ENCODE results near the gene GSTM3. TPM values are rescaled to one million over a fixed set of nuclear protein-coding genes. Genes with fewer than 3 reads are reported as not detected.

The GSTM3 gene
- total and polyA plus RNA-seq, 2 of the 13 experiments (the other 11 are each of a cell fraction or from before 2014, with no cell fraction given), result 127 to 142 TPM

- TF ChIP-seq, protein P1, sequence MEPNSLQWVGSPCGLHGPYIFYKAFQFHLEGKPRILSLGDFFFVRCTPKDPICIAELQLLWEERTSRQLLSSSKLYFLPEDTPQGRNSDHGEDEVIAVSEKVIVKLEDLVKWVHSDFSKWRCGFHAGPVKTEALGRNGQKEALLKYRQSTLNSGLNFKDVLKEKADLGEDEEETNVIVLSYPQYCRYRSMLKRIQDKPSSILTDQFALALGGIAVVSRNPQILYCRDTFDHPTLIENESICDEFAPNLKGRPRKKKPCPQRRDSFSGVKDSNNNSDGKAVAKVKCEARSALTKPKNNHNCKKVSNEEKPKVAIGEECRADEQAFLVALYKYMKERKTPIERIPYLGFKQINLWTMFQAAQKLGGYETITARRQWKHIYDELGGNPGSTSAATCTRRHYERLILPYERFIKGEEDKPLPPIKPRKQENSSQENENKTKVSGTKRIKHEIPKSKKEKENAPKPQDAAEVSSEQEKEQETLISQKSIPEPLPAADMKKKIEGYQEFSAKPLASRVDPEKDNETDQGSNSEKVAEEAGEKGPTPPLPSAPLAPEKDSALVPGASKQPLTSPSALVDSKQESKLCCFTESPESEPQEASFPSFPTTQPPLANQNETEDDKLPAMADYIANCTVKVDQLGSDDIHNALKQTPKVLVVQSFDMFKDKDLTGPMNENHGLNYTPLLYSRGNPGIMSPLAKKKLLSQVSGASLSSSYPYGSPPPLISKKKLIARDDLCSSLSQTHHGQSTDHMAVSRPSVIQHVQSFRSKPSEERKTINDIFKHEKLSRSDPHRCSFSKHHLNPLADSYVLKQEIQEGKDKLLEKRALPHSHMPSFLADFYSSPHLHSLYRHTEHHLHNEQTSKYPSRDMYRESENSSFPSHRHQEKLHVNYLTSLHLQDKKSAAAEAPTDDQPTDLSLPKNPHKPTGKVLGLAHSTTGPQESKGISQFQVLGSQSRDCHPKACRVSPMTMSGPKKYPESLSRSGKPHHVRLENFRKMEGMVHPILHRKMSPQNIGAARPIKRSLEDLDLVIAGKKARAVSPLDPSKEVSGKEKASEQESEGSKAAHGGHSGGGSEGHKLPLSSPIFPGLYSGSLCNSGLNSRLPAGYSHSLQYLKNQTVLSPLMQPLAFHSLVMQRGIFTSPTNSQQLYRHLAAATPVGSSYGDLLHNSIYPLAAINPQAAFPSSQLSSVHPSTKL (CRISPR knock-in tag; IDR thresholded peaks at IDR 0.05), result 0 out of 2 replicates have a peak, but pooled peaks have one; percentile 28
- TF ChIP-seq PHF20 (CRISPR knock-in tag; IDR thresholded peaks at IDR 0.05) (no peak), ZNF629 (CRISPR knock-in tag; conservative IDR thresholded peaks at IDR 0.05) (no peak), IRF2 (CRISPR knock-in tag; IDR thresholded peaks at IDR 0.05) (no peak), ZNF414 (CRISPR knock-in tag; IDR thresholded peaks at IDR 0.05) (no peak), ZNF33A (CRISPR knock-in tag; IDR thresholded peaks at IDR 0.05; ENCODE audit: borderline replicate concordance) (no peak), ZNF780A (CRISPR knock-in tag; IDR thresholded peaks at IDR 0.05) (no peak), ZNF644 (CRISPR knock-in tag; IDR thresholded peaks at IDR 0.05; ENCODE audit: low read depth) (no peak), DR1 (CRISPR knock-in tag; IDR thresholded peaks at IDR 0.05) (no peak), ZNF317 (CRISPR knock-in tag; IDR thresholded peaks at IDR 0.05) (no peak), PAXIP1 (CRISPR knock-in tag; conservative IDR thresholded peaks at IDR 0.05) (0 out of 2 replicates have a peak, but pooled peaks have one; percentile 21), KDM5A (IDR thresholded peaks at IDR 0.05; ENCODE audit: borderline replicate concordance, low read length) (no peak), YEATS4 (CRISPR knock-in tag; IDR thresholded peaks at IDR 0.05; ENCODE audit: borderline replicate concordance) (no peak), ZNF337 (CRISPR knock-in tag; IDR thresholded peaks at IDR 0.05; ENCODE audit: borderline replicate concordance, low read depth) (no peak), TAF15 (IDR thresholded peaks at IDR 0.05; ENCODE audit: low read depth, low read length, poor library complexity, severe bottlenecking) (no peak)
- TF ChIP-seq, protein P2, sequence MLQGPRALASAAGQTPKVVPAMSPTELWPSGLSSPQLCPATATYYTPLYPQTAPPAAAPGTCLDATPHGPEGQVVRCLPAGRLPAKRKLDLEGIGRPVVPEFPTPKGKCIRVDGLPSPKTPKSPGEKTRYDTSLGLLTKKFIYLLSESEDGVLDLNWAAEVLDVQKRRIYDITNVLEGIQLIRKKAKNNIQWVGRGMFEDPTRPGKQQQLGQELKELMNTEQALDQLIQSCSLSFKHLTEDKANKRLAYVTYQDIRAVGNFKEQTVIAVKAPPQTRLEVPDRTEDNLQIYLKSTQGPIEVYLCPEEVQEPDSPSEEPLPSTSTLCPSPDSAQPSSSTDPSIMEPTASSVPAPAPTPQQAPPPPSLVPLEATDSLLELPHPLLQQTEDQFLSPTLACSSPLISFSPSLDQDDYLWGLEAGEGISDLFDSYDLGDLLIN (CRISPR knock-in tag; IDR thresholded peaks at IDR 0.05; ENCODE audit: borderline replicate concordance), result no peak
- TF ChIP-seq, protein P3, sequence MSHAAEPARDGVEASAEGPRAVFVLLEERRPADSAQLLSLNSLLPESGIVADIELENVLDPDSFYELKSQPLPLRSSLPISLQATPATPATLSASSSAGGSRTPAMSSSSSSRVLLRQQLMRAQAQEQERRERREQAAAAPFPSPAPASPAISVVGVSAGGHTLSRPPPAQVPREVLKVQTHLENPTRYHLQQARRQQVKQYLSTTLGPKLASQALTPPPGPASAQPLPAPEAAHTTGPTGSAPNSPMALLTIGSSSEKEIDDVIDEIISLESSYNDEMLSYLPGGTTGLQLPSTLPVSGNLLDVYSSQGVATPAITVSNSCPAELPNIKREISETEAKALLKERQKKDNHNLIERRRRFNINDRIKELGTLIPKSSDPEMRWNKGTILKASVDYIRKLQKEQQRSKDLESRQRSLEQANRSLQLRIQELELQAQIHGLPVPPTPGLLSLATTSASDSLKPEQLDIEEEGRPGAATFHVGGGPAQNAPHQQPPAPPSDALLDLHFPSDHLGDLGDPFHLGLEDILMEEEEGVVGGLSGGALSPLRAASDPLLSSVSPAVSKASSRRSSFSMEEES (CRISPR knock-in tag; IDR thresholded peaks at IDR 0.05), result peak; percentile 48; the same call in 1 of the 2 replicates
Measured at GRCh38 chr1:109771712-109772657, 31.1 kb upstream of the GSTM3 start (continued).

Measured in HepG2 (cell line).